NCI-H524 treated with DMSO at 0.1 percent for 48 hours (cell line): Measurements from ENCODE around the gene FOXN3.
A peak's percentile ranks its signal among the peaks of the same experiment; 100 is the strongest.

Experiments
- DNase-seq: peaks from one replicate; lab custom pipeline; 2025; lab: John Stamatoyannopoulos, UW

Gene FOXN3

GRCh38 chr14:89417091-89417464 lies at the start of gene FOXN3:
Gene FOXN3, minus strand, starts transcription at chr14:89417233. Its CDS starts 4,757 bp downstream, at chr14:89412476.
- DNase-seq: peak; percentile 66

- DNase-seq: no peak
Measured at GRCh38 chr14:89466484-89466883, 49.5 kb upstream of the FOXN3 start.

- no peak for DNase-seq
Measured at GRCh38 chr14:89465876-89466275, 48.8 kb upstream of the FOXN3 start.

- DNase-seq: no peak
Measured at GRCh38 chr14:89461256-89461655, 44.2 kb upstream of the FOXN3 start.

- DNase-seq: no peak
Measured at GRCh38 chr14:89458713-89459420, 41.8 kb upstream of the FOXN3 start.

- no peak for DNase-seq
Measured at GRCh38 chr14:89457007-89457406, 40.0 kb upstream of the FOXN3 start.

GRCh38 chr14:89455412-89455811 lies 38.4 kb upstream of the FOXN3 start:
- no peak for DNase-seq

GRCh38 chr14:89454996-89455395 lies 38.0 kb upstream of the FOXN3 start:
- DNase-seq: no peak

- DNase-seq: no peak
Measured at GRCh38 chr14:89452281-89452680, 35.2 kb upstream of the FOXN3 start.

- DNase-seq: no peak
Measured at GRCh38 chr14:89451229-89451628, 34.2 kb upstream of the FOXN3 start.

- DNase-seq: no peak
Measured at GRCh38 chr14:89447182-89447944, 30.3 kb upstream of the FOXN3 start.

- DNase-seq: no peak
Measured at GRCh38 chr14:89445273-89445973, 28.4 kb upstream of the FOXN3 start.

GRCh38 chr14:89444516-89445125 lies 27.6 kb upstream of the FOXN3 start:
- DNase-seq: no peak

GRCh38 chr14:89444044-89444443 lies 27.0 kb upstream of the FOXN3 start:
- no peak for DNase-seq

GRCh38 chr14:89443042-89443629 lies 26.1 kb upstream of the FOXN3 start:
- no peak for DNase-seq

- DNase-seq: no peak
Measured at GRCh38 chr14:89442280-89442679, 25.2 kb upstream of the FOXN3 start.

GRCh38 chr14:89440986-89441909 lies 24.2 kb upstream of the FOXN3 start:
- no peak for DNase-seq

- DNase-seq: no peak
Measured at GRCh38 chr14:89435892-89436656, 19.0 kb upstream of the FOXN3 start.

GRCh38 chr14:89435492-89435891 lies 18.5 kb upstream of the FOXN3 start:
- no peak for DNase-seq

- no peak for DNase-seq
Measured at GRCh38 chr14:89432226-89432625, 15.2 kb upstream of the FOXN3 start.
